GM23248 (cell line): Measurements from ENCODE around the gene WDR62. TPM values are rescaled to one million over a fixed set of nuclear protein-coding genes. Genes with fewer than 3 reads are reported as not detected.

Experiments used
- DNase-seq: peaks from one replicate; pipeline ENCODE4 v3.0.0-alpha.2; 2015
- H2AFZ ChIP-seq: fragments of 200-600 bp; sonication (generic); 2 replicates; pipeline ENCODE4 v1.6.1; 2016; ENCODE audit warnings: antibody characterized with exemption
- H3F3A ChIP-seq: fragments of 200-600 bp; sonication (generic); 2 replicates; pipeline ENCODE4 v1.6.1; 2016; ENCODE audit warnings: mild to moderate bottlenecking, antibody characterized with exemption, mixed run types; ENCODE audit not compliant: insufficient read depth
- H3K27ac ChIP-seq: fragments of 200-600 bp; sonication (generic); 2 replicates; pipeline ENCODE4 v1.5.1; 2016; ENCODE audit warnings: mild to moderate bottlenecking
- H3K27me3 ChIP-seq: fragments of 200-600 bp; sonication (generic); replicated peaks from 2 replicates; pipeline ENCODE4 v1.6.1; 2016; ENCODE audit warnings: mild to moderate bottlenecking; ENCODE audit not compliant: insufficient read depth
- H3K36me3 ChIP-seq: fragments of 200-600 bp; sonication (generic); 2 replicates; pipeline ENCODE4 v1.6.1; 2016; ENCODE audit warnings: low read depth, mild to moderate bottlenecking
- H3K4me1 ChIP-seq: fragments of 200-600 bp; sonication (generic); 2 replicates; pipeline ENCODE4 v1.6.1; 2016; ENCODE audit warnings: mild to moderate bottlenecking; ENCODE audit not compliant: insufficient read depth
- H3K4me2 ChIP-seq: fragments of 200-600 bp; sonication (generic); one replicate; pipeline ENCODE4 v1.6.1; 2016; ENCODE audit warnings: mild to moderate bottlenecking; ENCODE audit not compliant: unreplicated experiment
- H3K4me3 ChIP-seq: fragments of 200-600 bp; sonication (generic); 2 replicates; pipeline ENCODE4 v1.5.1; 2016; ENCODE audit warnings: mild to moderate bottlenecking
- H3K79me2 ChIP-seq: fragments of 200-600 bp; sonication (generic); 2 replicates; pipeline ENCODE4 v1.6.1; 2016; ENCODE audit warnings: mild to moderate bottlenecking; ENCODE audit not compliant: insufficient read depth
- H3K9ac ChIP-seq: fragments of 200-600 bp; sonication (generic); 2 replicates; pipeline ENCODE4 v1.6.1; 2016; ENCODE audit warnings: mild to moderate bottlenecking
- H3K9me2 ChIP-seq: fragments of 200-600 bp; sonication (generic); 2 replicates; pipeline ENCODE4 v1.6.1; 2016; ENCODE audit warnings: mixed run types, mild to moderate bottlenecking, moderate library complexity; ENCODE audit not compliant: insufficient read depth
- H3K9me3 ChIP-seq: fragments of 200-600 bp; sonication (generic); one replicate; pipeline ENCODE4 v1.6.1; 2017; ENCODE audit warnings: low read depth
- H4K20me1 ChIP-seq: fragments of 200-600 bp; sonication (generic); 2 replicates; pipeline ENCODE4 v1.6.0; 2016; ENCODE audit not compliant: insufficient read depth
- EZH2 ChIP-seq: fragments of 200-600 bp; sonication (generic); IDR thresholded peaks from 2 replicates; pipeline ENCODE4 v1.6.1; 2018; ENCODE audit warnings: antibody characterized with exemption, mild to moderate bottlenecking; ENCODE audit not compliant: insufficient read depth, poor library complexity, severe bottlenecking
- EZH2phosphoT487 ChIP-seq: fragments of 200-600 bp; sonication (generic); IDR thresholded peaks from 2 replicates; pipeline ENCODE4 v1.6.1; 2018; ENCODE audit warnings: antibody characterized with exemption, moderate library complexity, mild to moderate bottlenecking, low read depth; ENCODE audit not compliant: insufficient read depth
- WGBS, 2 experiments: methylation state at CpG; one replicate each; pipeline ENCODE4 v1.1.6; 2015 to 2017; ENCODE audit warnings: low lambda C conversion rate in 2 of 2, low coverage in 1 of 2; ENCODE audit errors: missing lambda C conversion rate in 2 of 2; 5-methylcytosine and 5-hydroxymethylcytosine counted together
- in situ Hi-C: fragments of 300-500 bp; cut with MboI; formaldehyde crosslinking; loops from 2 replicates; pipeline ENCODE4 v1.15.0; 2020
- polyA plus RNA-seq: library from polyadenylated mRNA; unstranded; fragments of >200 nt; fragmentation: Nextera tagmentation; extraction: Ambion mirVana; gene quantifications from 2 replicates; pipeline ENCODE4 v1.2.1, GENCODE V29; 2016
- total RNA-seq: library from RNA; depleted of rRNA; stranded (reverse); fragments of >200 nt; shearing (Covaris generic); gene quantifications from 2 replicates; pipeline ENCODE4 v1.2.3, GENCODE V29; 2014

WDR62 gene
- total and polyA plus RNA-seq, 2 experiments from 2014 or later: 2.7 to 2.8 TPM

DNA sequence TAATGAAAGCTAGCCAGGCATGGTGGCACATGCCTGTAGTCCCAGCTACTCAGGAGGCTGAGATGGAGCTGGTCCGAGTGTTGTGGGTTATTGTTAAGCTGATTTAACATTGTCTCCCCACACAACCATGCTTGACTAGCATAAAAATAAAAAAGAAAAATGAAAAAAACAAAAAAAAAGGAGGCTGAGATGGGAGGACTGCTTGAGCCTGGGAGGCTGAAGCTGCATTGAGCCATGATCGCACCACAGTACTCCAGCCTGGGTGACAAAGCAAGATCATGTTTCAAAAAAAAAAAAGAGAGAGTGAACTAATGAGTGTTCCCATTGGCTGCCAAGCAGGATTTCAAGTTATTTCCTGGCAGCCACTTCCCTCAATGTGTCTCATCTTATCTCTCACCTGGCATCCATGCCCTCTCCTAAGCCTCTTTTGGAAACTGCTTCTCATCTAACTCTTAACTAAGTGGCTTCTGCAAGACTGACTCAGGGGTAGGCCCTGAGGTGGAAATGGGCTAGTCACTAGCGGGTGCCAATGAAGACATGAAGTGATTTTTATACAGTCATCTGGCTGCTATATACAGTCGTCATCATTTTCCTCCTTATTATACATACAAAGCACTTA lies 5.5 kb upstream of the WDR62 start:
- Histone ChIP-seq H3K36me3 (no peaks in the 10 kb centered on the region), H3K27ac (no peak overlapping the region)

DNA sequence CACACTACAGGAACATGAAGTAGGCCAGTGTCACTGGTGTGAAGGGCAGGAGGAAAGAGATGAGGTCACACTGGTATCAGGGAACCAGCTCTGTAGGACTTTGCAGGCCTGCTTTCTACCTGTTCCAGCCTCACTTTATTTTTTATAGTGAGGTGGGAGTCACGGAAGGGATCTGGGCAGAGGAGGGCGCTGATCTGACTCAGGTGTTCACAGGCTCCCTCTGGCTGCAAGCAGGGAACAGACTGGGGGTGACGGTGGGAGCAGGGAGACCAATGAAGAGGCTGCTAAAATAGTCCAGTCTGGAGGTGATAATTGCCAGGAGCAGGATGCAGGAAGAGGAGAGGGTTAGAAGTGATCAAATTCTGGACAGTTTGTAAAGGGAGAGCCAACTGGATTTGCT lies 3.5 kb upstream of the WDR62 start:
- in situ Hi-C loops: no loop called here
- Histone ChIP-seq H3K9me3 (no peaks in the 10 kb centered on the region), H3K27ac (no peak overlapping the region), H3F3A (peaks cover 14% of the 10 kb centered on the region), H3K4me3 (no peak overlapping the region), H3K4me2 (no peak overlapping the region), H3K9ac (no peak overlapping the region), H4K20me1 (no peaks in the 10 kb centered on the region), H3K36me3 (no peaks in the 10 kb centered on the region), H3K27me3 (no peaks in the 10 kb centered on the region), H3K4me1 (peaks cover 12% of the 10 kb centered on the region), H3K9me2 (no peaks in the 10 kb centered on the region), H2AFZ (no peak overlapping the region), H3K79me2 (peaks cover 21% of the 10 kb centered on the region)
- TF ChIP-seq EZH2 (no peak), EZH2phosphoT487 (no peak)
- WGBS, 2 experiments: 56 to 57% methylated on average over 3 of the region's 3 CpGs
- DNase-seq: no peak

More for the DNA sequence above, 5.5 kb upstream of the WDR62 start:
- no peak overlapping the region for H3K4me3 ChIP-seq
- no peaks in the 10 kb centered on the region for H3K27me3 ChIP-seq
- no peak overlapping the region for H3K4me2 ChIP-seq
- no peaks in the 10 kb centered on the region for H4K20me1 ChIP-seq
- H3K4me1 ChIP-seq: peaks cover 15% of the 10 kb centered on the region
- peaks cover 14% of the 10 kb centered on the region for H3F3A ChIP-seq
- no peak for TF ChIP-seq EZH2phosphoT487
- TF ChIP-seq EZH2: no peak
- no peak overlapping the region for H3K9ac ChIP-seq
- peaks cover 12% of the 10 kb centered on the region for H3K79me2 ChIP-seq
- in situ Hi-C loops: no loop called here
- WGBS, 2 experiments: 82 to 86% methylated on average over 4 of the region's 4 CpGs
- H3K9me3 ChIP-seq: no peaks in the 10 kb centered on the region
- no peaks in the 10 kb centered on the region for H3K9me2 ChIP-seq
- DNase-seq: no peak
- H2AFZ ChIP-seq: no peak overlapping the region

DNA sequence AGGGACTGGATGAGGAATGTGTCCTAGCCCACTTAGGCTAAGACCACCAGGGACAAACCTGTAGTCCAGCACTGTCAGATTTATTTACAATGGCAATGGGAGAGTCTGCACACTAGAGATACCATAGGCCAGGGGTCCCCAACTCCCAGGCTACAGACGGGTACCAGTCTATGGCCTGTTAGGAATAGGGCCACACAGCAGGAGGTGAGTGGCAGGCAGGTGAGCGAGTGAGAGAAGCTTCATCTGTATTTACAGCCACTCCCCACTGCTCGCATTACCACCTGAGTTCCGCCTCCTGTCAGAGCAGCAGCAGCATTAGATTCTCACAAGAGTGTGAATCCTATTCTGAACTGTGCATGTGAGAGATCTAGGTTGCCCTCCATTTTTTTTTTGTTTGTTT lies 3.1 kb upstream of the WDR62 start:
- no peak overlapping the region for H3K27ac ChIP-seq
- in situ Hi-C loops: no loop called here
- TF ChIP-seq EZH2phosphoT487 (no peak), EZH2 (no peak)
- H2AFZ ChIP-seq: no peak overlapping the region
- H4K20me1 ChIP-seq: no peaks in the 10 kb centered on the region
- peaks cover 8% of the 10 kb centered on the region for H3K4me1 ChIP-seq
- H3K9me3 ChIP-seq: no peaks in the 10 kb centered on the region
- peaks cover 25% of the 10 kb centered on the region for H3K79me2 ChIP-seq
- H3K9ac ChIP-seq: no peak overlapping the region
- WGBS, 2 experiments: 88 to 98% methylated on average over 4 of the region's 4 CpGs
- H3K4me2 ChIP-seq: no peak overlapping the region
- H3K9me2 ChIP-seq: no peaks in the 10 kb centered on the region
- H3F3A ChIP-seq: peaks cover 14% of the 10 kb centered on the region
- no peak for DNase-seq
- H3K4me3 ChIP-seq: no peak overlapping the region
- no peaks in the 10 kb centered on the region for H3K27me3 ChIP-seq
- no peaks in the 10 kb centered on the region for H3K36me3 ChIP-seq

DNA sequence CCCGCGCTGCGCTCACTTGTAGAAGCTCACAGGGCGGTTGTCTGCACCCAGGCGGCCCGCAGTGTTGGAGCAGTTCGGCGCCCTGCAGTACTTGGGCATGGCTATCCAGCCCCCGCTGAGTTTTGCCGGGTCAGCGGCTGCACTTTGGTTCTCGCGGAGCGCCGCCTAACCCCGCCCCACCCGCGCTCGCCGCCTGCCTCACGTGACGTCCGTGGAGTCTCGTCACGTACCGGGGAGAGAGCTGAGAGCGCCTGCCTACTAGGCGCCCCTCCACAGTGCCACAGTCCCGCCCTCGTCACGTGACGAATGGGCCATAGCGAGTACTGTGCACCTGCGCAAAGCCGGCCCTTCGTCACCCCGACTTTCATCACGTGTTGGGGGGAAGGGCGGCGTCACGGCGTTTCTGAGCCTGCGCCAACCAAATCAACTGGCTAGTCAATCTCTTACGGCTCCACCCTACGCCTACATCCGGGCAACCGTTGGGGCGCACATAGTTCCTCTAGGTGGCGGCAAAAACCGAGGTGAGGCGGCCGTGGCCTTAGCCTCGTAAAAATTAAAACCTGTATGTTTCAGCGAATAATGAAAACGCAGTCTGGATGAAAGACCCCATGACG lies 471 bp upstream of the WDR62 start, which contains the start of gene THAP8:
Gene THAP8 (minus strand): TSS at position 167 of the 614 bp plus-strand sequence. CDS start 68 bp downstream, at position 99.
- Histone ChIP-seq H3K36me3 (no peaks in the 10 kb centered on the region), H3K27ac (peak within 1 kb of the TSS; percentile 91), H3K4me3 (peak within 1 kb of the TSS; percentile 86), H3K79me2 (peaks cover 38% of the 10 kb centered on the region), H3K9me3 (no peaks in the 10 kb centered on the region), H3K4me1 (peaks cover 5% of the 10 kb centered on the region), H4K20me1 (no peaks in the 10 kb centered on the region), H3K4me2 (peak within 1 kb of the TSS; percentile 91), H3K9me2 (no peaks in the 10 kb centered on the region), H3K9ac (peak within 1 kb of the TSS; percentile 83), H3K27me3 (no peaks in the 10 kb centered on the region), H2AFZ (peak within 1 kb of the TSS; percentile 94), H3F3A (peaks cover 14% of the 10 kb centered on the region)
- TF ChIP-seq EZH2 (no peak), EZH2phosphoT487 (no peak)
- 1 to 2% methylated on average over 44 to 56 of the region's 56 CpGs for WGBS, 2 experiments
- in situ Hi-C loops: no loop called here
- DNase-seq: peak; percentile 100
